Colonic mucosa (tissue), 4 donors: ENCODE data around the gene CRPPA. TPM values are rescaled to one million over a fixed set of nuclear protein-coding genes. Genes with fewer than 3 reads are reported as not detected.
A peak's percentile ranks its signal among the peaks of the same experiment; 100 is the strongest.

Source experiments
- DNase-seq: peaks from one replicate; pipeline ENCODE4 v3.0.0-alpha.2; 2020
- H3K27ac ChIP-seq: fragments of 200-600 bp; one replicate; pipeline ENCODE4 v1.8.0; 2021
- H3K27me3 ChIP-seq: fragments of 200-600 bp; one replicate; pipeline ENCODE4 v1.8.0; 2021
- H3K36me3 ChIP-seq: fragments of 200-600 bp; one replicate; pipeline ENCODE4 v1.8.0; 2021
- H3K4me1 ChIP-seq: fragments of 200-600 bp; one replicate; pipeline ENCODE4 v1.8.0; 2021; ENCODE audit warnings: mild to moderate bottlenecking
- H3K4me3 ChIP-seq: fragments of 200-600 bp; one replicate; pipeline ENCODE4 v1.8.0; 2021
- H3K9ac ChIP-seq, 2 donors: one replicate each; pipeline ENCODE4 v1.7.0; 2013; ENCODE audit warnings: control low read depth in 2 of 2, low read depth in 2 of 2, low read length in 2 of 2
- H3K9me3 ChIP-seq: fragments of 200-600 bp; one replicate; pipeline ENCODE4 v1.8.0; 2021
- intact Hi-C: fragments of 100-400 bp; cut with DNase I; formaldehyde crosslinking; loops from one replicate; pipeline ENCODE4 v1.14.1; 2022
- total RNA-seq, 2 donors: library from RNA; stranded (reverse); fragmentation: NEBNext Ultra II Directional in 1 of 2; extraction: Animal tissue kit (Norgen Biotek cat#: 25700) in 1 of 2; gene quantifications; one replicate each; pipeline ENCODE4 v1.2.1, GENCODE V29; 2021
- TF ChIP-seq, protein P1 (sequence below): fragments of 200-600 bp; IDR thresholded peaks from one replicate; pipeline ENCODE4 v1.8.0; 2022; ENCODE audit warnings: antibody characterized with exemption, mild to moderate bottlenecking
- donor health status: healthy.
- donor health status: DM: no; HTN: no; CAD: no.
- donor health status: DM: no; HTN: no; CAD: no.

CRPPA gene
- total RNA-seq, result 1 to 10 TPM; 1.9 to 2.4 TPM

DNA sequence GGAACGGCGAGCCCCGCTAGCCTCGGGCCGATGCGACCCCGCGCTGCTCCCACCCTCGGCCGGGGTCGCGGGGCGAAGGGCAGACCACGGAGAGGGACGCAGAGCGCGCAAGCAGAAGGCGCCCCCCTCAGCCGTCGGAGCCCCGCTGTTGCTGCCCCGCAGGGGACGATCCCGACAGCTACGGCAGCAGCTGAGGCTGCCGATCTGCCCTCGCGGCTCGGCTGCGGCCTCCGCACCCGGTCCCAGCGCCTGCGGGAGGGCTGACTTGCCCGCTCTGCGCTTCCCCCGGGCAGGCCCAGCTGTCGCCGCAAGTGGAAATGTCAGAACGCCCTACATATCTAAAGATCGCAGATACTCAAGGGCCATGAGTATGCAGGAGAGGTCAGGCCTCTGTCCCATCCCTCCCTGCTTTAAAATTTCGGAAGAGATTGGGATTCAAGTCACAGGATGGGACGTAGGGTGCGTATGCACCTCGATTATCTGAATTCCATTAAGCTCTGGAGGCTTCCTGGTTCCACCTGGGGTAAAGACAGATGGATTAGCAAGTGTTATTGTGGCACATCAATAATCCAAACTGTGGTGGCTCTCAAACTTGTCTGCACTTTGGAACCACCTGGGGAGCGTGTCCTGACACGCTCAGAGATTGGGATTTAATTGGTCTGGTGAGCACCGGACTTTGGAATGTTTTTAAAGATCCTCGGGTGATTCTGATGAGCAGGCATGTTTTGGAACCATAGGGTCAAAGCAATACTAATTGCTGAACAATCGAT is at the start of gene CRPPA:
CRPPA (minus strand) TSS at position 206 of the 770 bp plus-strand sequence. CDS start 216 bp downstream, outside the sequence.
- peak within 1 kb of the TSS; percentile 51 for H3K4me3 ChIP-seq
- H3K9me3 ChIP-seq, result no peaks in the 10 kb centered on the region
- no peaks in the 10 kb centered on the region for H3K36me3 ChIP-seq
- intact Hi-C loops, result loop anchor here (10.0 kb wide), 1 partner anchor 337 kb away; no protein-coding TSS in a partner anchor
- peak within 1 kb of the TSS; percentile 98 for H3K27ac ChIP-seq
- peak; percentile 49 for DNase-seq
- TF ChIP-seq, protein P1, sequence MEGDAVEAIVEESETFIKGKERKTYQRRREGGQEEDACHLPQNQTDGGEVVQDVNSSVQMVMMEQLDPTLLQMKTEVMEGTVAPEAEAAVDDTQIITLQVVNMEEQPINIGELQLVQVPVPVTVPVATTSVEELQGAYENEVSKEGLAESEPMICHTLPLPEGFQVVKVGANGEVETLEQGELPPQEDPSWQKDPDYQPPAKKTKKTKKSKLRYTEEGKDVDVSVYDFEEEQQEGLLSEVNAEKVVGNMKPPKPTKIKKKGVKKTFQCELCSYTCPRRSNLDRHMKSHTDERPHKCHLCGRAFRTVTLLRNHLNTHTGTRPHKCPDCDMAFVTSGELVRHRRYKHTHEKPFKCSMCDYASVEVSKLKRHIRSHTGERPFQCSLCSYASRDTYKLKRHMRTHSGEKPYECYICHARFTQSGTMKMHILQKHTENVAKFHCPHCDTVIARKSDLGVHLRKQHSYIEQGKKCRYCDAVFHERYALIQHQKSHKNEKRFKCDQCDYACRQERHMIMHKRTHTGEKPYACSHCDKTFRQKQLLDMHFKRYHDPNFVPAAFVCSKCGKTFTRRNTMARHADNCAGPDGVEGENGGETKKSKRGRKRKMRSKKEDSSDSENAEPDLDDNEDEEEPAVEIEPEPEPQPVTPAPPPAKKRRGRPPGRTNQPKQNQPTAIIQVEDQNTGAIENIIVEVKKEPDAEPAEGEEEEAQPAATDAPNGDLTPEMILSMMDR, result no peak
- H3K4me1 ChIP-seq, result peaks cover 5% of the 10 kb centered on the region
- H3K27me3 ChIP-seq, result no peaks in the 10 kb centered on the region
- H3K9ac ChIP-seq, result peak within 1 kb of the TSS; percentile 82 to 85

GRCh38 chr7:16465469-16466361 is 44.4 kb upstream of the CRPPA start, which contains the start of gene SOSTDC1:
SOSTDC1 (minus strand) TSS chr7:16465738; CDS start chr7:16465668, 70 bp downstream.
- Histone ChIP-seq H3K4me1 (no peaks in the 10 kb centered on the region), H3K27ac (peak within 1 kb of the TSS; percentile 32), H3K4me3 (peak within 1 kb of the TSS; percentile 7), H3K36me3 (no peaks in the 10 kb centered on the region), H3K27me3 (no peaks in the 10 kb centered on the region), H3K9ac (peak within 1 kb of the TSS in 1 of 2 donors; percentile 48), H3K9me3 (no peaks in the 10 kb centered on the region)
- DNase-seq, result peak; percentile 54
- intact Hi-C loops, result no loop called here
- TF ChIP-seq, protein P1, result no peak

DNA sequence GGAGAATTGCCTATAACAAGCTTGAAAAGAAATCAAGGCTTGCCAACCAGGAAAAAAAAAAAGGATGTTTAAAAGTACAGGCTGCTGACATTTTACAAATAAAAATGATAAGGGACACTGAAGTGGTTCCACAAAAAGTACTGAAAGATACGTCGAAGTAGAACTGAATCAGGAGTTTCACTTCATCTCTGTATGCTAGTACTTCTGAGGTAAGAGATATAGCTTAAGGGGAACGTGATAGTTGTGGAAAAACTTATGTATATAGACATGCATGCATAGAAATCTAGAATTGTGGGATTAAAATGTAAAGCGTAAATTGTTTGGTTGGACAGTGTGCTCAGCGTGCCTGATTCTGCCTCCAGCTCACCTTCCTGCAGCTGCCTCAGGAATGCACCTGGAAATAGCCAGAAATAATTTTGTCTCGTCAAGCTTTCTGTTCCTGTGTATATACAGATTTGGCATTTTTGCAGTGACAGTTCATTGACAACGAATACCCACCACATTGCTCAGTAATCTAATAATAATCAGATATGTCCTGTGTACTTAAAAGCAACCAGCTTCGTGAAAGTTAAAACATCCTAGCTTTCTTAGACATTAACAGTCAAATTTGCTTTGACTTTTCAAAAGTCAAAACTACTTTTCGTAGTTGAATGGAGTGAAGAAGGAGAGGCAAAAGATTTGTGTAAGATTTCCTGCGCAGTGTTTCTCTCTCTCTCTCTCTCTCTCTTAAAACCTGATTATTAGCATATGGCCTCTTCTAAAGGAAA is 42.8 kb upstream of the CRPPA start:
- TF ChIP-seq, protein P1, result no peak
- Histone ChIP-seq H3K9ac (peak overlapping the region in 1 of 2 donors; percentile 48), H3K4me1 (no peaks in the 10 kb centered on the region), H3K27me3 (no peaks in the 10 kb centered on the region), H3K9me3 (no peaks in the 10 kb centered on the region), H3K36me3 (no peaks in the 10 kb centered on the region), H3K4me3 (peak overlapping the region; percentile 2), H3K27ac (no peak overlapping the region)
- no peak for DNase-seq
- intact Hi-C loops, result no loop called here

GRCh38 chr7:16463520-16463919 is 42.2 kb upstream of the CRPPA start:
- Histone ChIP-seq H3K4me1 (no peaks in the 10 kb centered on the region), H3K4me3 (no peak overlapping the region), H3K27ac (no peak overlapping the region), H3K9me3 (no peaks in the 10 kb centered on the region), H3K36me3 (no peaks in the 10 kb centered on the region), H3K9ac (no peak overlapping the region), H3K27me3 (no peaks in the 10 kb centered on the region)
- TF ChIP-seq, protein P1, result no peak
- intact Hi-C loops, result no loop called here
- no peak for DNase-seq

GRCh38 chr7:16462431-16462889 is 41.1 kb upstream of the CRPPA start:
- H3K4me3 ChIP-seq, result no peak overlapping the region

More at GRCh38 chr7:16462431-16462889, 41.1 kb upstream of the CRPPA start:
- TF ChIP-seq, protein P1, result no peak
- Histone ChIP-seq H3K9ac (no peak overlapping the region), H3K27me3 (no peaks in the 10 kb centered on the region), H3K4me1 (no peaks in the 10 kb centered on the region), H3K36me3 (no peaks in the 10 kb centered on the region), H3K27ac (no peak overlapping the region), H3K9me3 (no peaks in the 10 kb centered on the region)
- intact Hi-C loops, result no loop called here
- no peak for DNase-seq
